Fibroblast of lung (primary cell): Measurements from ENCODE around the gene LTC4S. TPM values are rescaled to one million over a fixed set of nuclear protein-coding genes. Genes with fewer than 3 reads are reported as not detected.

Source experiments
- DNase-seq, 2 donors: peaks; one replicate each; pipeline versions ENCODE4 v3.0.0 to v3.0.0-alpha.2; 2010; ENCODE audit warnings: low read depth in 2 of 2
- H2AFZ ChIP-seq: 2 replicates; pipeline ENCODE4 v1.5.1; 2012; ENCODE audit warnings: low read length, control low read depth, inconsistent platforms
- H3K27ac ChIP-seq: 2 replicates; pipeline ENCODE4 v1.5.1; 2011; ENCODE audit warnings: low read length, control low read depth; ENCODE audit not compliant: insufficient read depth
- H3K27me3 ChIP-seq: 2 replicates; pipeline ENCODE4 v1.5.1; 2011; ENCODE audit warnings: mild to moderate bottlenecking, low read length; ENCODE audit not compliant: control insufficient read depth, insufficient read depth
- H3K36me3 ChIP-seq: 2 replicates; pipeline ENCODE4 v1.5.1; 2011; ENCODE audit warnings: low read length; ENCODE audit not compliant: control insufficient read depth, insufficient read depth
- H3K4me1 ChIP-seq: 2 replicates; pipeline ENCODE4 v1.5.1; 2011; ENCODE audit warnings: low read length; ENCODE audit not compliant: control insufficient read depth, insufficient read depth; ENCODE audit errors: extremely low read depth
- H3K4me2 ChIP-seq: 2 replicates; pipeline ENCODE4 v1.5.1; 2011; ENCODE audit warnings: low read length, control low read depth; ENCODE audit not compliant: insufficient read depth; ENCODE audit errors: extremely low read depth
- H3K4me3 ChIP-seq, 4 experiments: fragments of 200-600 bp in 1 of 4; sonication (generic) in 1 of 4; replicated peaks in 1 of 4; 2 replicates each; pipeline ENCODE4 v1.5.1; 2011 to 2016; ENCODE audit warnings: low read length in 4 of 4, low read depth in 3 of 4, mild to moderate bottlenecking in 3 of 4, control low read depth in 2 of 4, inconsistent platforms in 1 of 4, mixed read lengths in 1 of 4; ENCODE audit not compliant: insufficient read depth in 1 of 4; ENCODE audit errors: control extremely low read depth in 1 of 4
- H3K79me2 ChIP-seq: 2 replicates; pipeline ENCODE4 v1.5.1; 2012; ENCODE audit warnings: mild to moderate bottlenecking, low read length, inconsistent platforms; ENCODE audit not compliant: control insufficient read depth, insufficient read depth
- H3K9ac ChIP-seq: 2 replicates; pipeline ENCODE4 v1.5.1; 2011; ENCODE audit warnings: mild to moderate bottlenecking, low read length, control low read depth; ENCODE audit not compliant: insufficient read depth
- H3K9me3 ChIP-seq: 2 replicates; pipeline ENCODE4 v1.5.1; 2012; ENCODE audit warnings: low read depth, low read length; ENCODE audit not compliant: control insufficient read depth, insufficient read depth
- H4K20me1 ChIP-seq: 2 replicates; pipeline ENCODE4 v1.5.1; 2011; ENCODE audit warnings: low read length; ENCODE audit not compliant: control insufficient read depth, insufficient read depth; ENCODE audit errors: extremely low read depth
- EZH2 ChIP-seq: IDR thresholded peaks from 2 replicates; pipeline ENCODE4 v1.5.1; 2012; ENCODE audit warnings: low read length, control low read depth, mild to moderate bottlenecking; ENCODE audit errors: missing control alignments
- polyA plus RNA-seq, 2 donors: library from polyadenylated mRNA; depleted of rRNA in 1 of 2; stranded (reverse) in 1 of 2; unstranded in 1 of 2; fragments of >200 nt; gene quantifications; 2 replicates each; pipeline ENCODE4 v1.2.1, GENCODE V29; 2011 to 2012; ENCODE audit warnings: missing spikeins in 1 of 2
- total RNA-seq: library from RNA; depleted of rRNA; stranded (reverse); fragments of >200 nt; gene quantifications from 2 replicates; pipeline ENCODE4 v1.2.1, GENCODE V29; 2014
- TF ChIP-seq, protein P1 (sequence below), 2 donors: IDR thresholded peaks in 1 of 2; conservative IDR thresholded peaks in 1 of 2; 1 replicate in 1 of 2; 2 replicates in 1 of 2; pipeline ENCODE4 v1.5.1; 2011 to 2012; ENCODE audit warnings: low read length in 2 of 2, control low read depth in 1 of 2, inconsistent platforms in 1 of 2, low read depth in 1 of 2, mild to moderate bottlenecking in 1 of 2

The LTC4S gene
- total and polyA plus RNA-seq, 2 donors (not counting 1 experiment from before 2014, with no cell fraction given) = 0.32 to 0.83 TPM

DNA sequence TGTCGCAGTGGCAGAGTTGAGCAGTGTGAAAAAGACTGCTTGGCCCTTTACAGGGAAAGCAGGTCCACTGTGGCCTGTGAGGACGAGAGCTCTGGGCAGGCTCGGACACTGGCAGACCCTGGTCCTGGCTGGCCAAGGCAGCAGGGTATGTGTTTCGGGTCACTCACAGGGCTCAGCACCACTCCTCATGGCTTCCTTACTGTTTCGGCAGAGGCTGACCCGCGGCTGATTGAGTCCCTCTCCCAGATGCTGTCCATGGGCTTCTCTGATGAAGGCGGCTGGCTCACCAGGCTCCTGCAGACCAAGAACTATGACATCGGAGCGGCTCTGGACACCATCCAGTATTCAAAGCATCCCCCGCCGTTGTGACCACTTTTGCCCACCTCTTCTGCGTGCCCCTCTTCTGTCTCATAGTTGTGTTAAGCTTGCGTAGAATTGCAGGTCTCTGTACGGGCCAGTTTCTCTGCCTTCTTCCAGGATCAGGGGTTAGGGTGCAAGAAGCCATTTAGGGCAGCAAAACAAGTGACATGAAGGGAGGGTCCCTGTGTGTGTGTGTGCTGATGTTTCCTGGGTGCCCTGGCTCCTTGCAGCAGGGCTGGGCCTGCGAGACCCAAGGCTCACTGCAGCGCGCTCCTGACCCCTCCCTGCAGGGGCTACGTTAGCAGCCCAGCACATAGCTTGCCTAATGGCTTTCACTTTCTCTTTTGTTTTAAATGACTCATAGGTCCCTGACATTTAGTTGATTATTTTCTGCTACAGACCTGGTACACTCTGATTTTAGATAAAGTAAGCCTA, 42.6 kb downstream of the LTC4S start:
- no peaks in the 10 kb centered on the region for H3K27me3 ChIP-seq
- H3K9me3 ChIP-seq = no peaks in the 10 kb centered on the region
- peaks cover 45% of the 10 kb centered on the region for H3K36me3 ChIP-seq
- no peak overlapping the region for H3K9ac ChIP-seq
- H3K4me2 ChIP-seq = no peak overlapping the region
- DNase-seq = peak; percentile 41 to 70
- H3K79me2 ChIP-seq = peaks cover 4% of the 10 kb centered on the region
- peaks cover 2% of the 10 kb centered on the region for H4K20me1 ChIP-seq
- TF ChIP-seq, protein P1, sequence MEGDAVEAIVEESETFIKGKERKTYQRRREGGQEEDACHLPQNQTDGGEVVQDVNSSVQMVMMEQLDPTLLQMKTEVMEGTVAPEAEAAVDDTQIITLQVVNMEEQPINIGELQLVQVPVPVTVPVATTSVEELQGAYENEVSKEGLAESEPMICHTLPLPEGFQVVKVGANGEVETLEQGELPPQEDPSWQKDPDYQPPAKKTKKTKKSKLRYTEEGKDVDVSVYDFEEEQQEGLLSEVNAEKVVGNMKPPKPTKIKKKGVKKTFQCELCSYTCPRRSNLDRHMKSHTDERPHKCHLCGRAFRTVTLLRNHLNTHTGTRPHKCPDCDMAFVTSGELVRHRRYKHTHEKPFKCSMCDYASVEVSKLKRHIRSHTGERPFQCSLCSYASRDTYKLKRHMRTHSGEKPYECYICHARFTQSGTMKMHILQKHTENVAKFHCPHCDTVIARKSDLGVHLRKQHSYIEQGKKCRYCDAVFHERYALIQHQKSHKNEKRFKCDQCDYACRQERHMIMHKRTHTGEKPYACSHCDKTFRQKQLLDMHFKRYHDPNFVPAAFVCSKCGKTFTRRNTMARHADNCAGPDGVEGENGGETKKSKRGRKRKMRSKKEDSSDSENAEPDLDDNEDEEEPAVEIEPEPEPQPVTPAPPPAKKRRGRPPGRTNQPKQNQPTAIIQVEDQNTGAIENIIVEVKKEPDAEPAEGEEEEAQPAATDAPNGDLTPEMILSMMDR (conservative IDR thresholded peaks at IDR 0.05 in 1 of 2, IDR thresholded peaks at IDR 0.05 in 1 of 2; ENCODE audit: low read depth in 1 of 2, low read length in 2 of 2) = no peak
- no peak for TF ChIP-seq EZH2
- H3K4me1 ChIP-seq = peaks cover 4% of the 10 kb centered on the region
- H2AFZ ChIP-seq = no peak overlapping the region
- no peak overlapping the region for H3K4me3 ChIP-seq
- peak overlapping the region; percentile 38 for H3K27ac ChIP-seq

DNA sequence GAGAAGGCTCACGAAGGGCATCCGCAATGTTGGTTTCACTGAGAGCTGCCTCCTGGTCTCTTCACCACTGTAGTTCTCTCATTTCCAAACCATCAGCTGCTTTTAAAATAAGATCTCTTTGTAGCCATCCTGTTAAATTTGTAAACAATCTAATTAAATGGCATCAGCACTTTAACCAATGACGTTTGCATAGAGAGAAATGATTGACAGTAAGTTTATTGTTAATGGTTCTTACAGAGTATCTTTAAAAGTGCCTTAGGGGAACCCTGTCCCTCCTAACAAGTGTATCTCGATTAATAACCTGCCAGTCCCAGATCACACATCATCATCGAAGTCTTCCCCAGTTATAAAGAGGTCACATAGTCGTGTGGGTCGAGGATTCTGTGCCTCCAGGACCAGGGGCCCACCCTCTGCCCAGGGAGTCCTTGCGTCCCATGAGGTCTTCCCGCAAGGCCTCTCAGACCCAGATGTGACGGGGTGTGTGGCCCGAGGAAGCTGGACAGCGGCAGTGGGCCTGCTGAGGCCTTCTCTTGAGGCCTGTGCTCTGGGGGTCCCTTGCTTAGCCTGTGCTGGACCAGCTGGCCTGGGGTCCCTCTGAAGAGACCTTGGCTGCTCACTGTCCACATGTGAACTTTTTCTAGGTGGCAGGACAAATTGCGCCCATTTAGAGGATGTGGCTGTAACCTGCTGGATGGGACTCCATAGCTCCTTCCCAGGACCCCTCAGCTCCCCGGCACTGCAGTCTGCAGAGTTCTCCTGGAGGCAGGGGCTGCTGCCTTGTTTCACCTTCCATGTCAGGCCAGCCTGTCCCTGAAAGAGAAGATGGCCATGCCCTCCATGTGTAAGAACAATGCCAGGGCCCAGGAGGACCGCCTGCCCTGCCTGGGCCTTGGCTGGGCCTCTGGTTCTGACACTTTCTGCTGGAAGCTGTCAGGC, 43.6 kb downstream of the LTC4S start:
- no peak for DNase-seq
- no peaks in the 10 kb centered on the region for H3K27me3 ChIP-seq
- peaks cover 4% of the 10 kb centered on the region for H3K79me2 ChIP-seq
- H3K4me2 ChIP-seq = no peak overlapping the region
- peaks cover 4% of the 10 kb centered on the region for H3K4me1 ChIP-seq
- H3K9me3 ChIP-seq = no peaks in the 10 kb centered on the region
- peaks cover 2% of the 10 kb centered on the region for H4K20me1 ChIP-seq
- no peak for TF ChIP-seq EZH2
- TF ChIP-seq, protein P1 (conservative IDR thresholded peaks at IDR 0.05 in 1 of 2, IDR thresholded peaks at IDR 0.05 in 1 of 2; ENCODE audit: low read depth in 1 of 2, low read length in 2 of 2) = no peak
- peaks cover 40% of the 10 kb centered on the region for H3K36me3 ChIP-seq
- H3K9ac ChIP-seq = no peak overlapping the region
- H2AFZ ChIP-seq = no peak overlapping the region
- peak overlapping the region; percentile 14 for H3K27ac ChIP-seq
- no peak overlapping the region for H3K4me3 ChIP-seq
